Measurements from ENCODE around the gene SEMA7A. TPM values are rescaled to one million over a fixed set of nuclear protein-coding genes. Genes with fewer than 3 reads are reported as not detected.

The SEMA7A gene
- total and polyA plus RNA-seq, 4 donors = 0.54 to 4.1 (median 2.0) TPM

Small RNA genes lying within 50 kb of the gene (microRNA-seq; reads per million reads assigned to microRNA genes)
- gene MIR6881 = 0 reads per million in 2 donors

Other genes with a start within 250 kb of the SEMA7A start
- gene STRA6, start 231.2 kb downstream of the SEMA7A start, total RNA-seq = under 1 TPM; 0.16 to 0.51 TPM
- under 1 TPM in 1 of 2 donors, not detected in 1; 0.49 TPM for gene STRA6, start 231.2 kb downstream of the SEMA7A start, polyA plus RNA-seq
- gene CCDC33, start 197.6 kb downstream of the SEMA7A start, total RNA-seq = not detected
- not detected for gene CCDC33, start 197.6 kb downstream of the SEMA7A start, polyA plus RNA-seq
- 1 to 10 TPM; 1.3 to 1.5 TPM for gene CYP11A1, start 66.3 kb downstream of the SEMA7A start, total RNA-seq
- gene CYP11A1, start 66.3 kb downstream of the SEMA7A start, polyA plus RNA-seq = under 1 TPM in 1 of 2 donors, not detected in 1; 0.10 TPM
- 10 to 100 TPM; 25.1 to 27.0 TPM for gene UBL7, start 27.2 kb upstream of the SEMA7A start, total RNA-seq
- gene UBL7, start 27.2 kb upstream of the SEMA7A start, polyA plus RNA-seq = 10 to 100 TPM; 28.9 to 45.3 TPM
- 10 to 100 TPM; 10.9 to 11.7 TPM for gene ARID3B, start 107.3 kb upstream of the SEMA7A start, total RNA-seq
- gene ARID3B, start 107.3 kb upstream of the SEMA7A start, polyA plus RNA-seq = 1 to 10 TPM; 1.8 to 4.8 TPM
- gene CLK3, start 181.9 kb upstream of the SEMA7A start, total RNA-seq = 10 to 100 TPM; 63.7 to 73.2 TPM
- gene CLK3, start 181.9 kb upstream of the SEMA7A start, polyA plus RNA-seq = 10 to 100 TPM; 37.3 to 94.0 TPM